Measurements from ENCODE around the gene P2RX1.
"Not testable (repeated sequence)": the region's sequence is repeated elsewhere in the genome, so short reads cannot be mapped to it uniquely, and the experiment has no call there.

P2RX1 gene

DNA sequence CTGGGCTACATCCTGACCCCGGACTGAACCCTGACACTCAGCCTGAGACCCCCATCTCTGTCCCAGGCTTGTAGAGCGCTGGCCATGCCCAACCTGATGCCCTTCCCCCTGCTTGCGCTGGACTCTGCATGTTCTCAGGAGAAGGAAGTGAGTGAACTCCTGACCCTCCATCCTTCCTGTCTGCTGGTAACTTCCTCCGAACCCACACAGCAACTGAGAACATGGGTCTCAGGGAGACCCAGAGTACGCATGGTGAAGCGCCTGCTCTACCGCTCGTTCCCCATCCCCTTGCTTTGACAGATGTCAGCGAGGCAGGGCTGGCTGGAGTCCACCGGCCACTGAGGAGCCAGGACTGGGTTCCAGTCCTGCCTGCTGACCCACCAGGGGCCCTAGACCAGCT is 29.5 kb downstream of the P2RX1 start:
- no peak for DNase-seq

DNA sequence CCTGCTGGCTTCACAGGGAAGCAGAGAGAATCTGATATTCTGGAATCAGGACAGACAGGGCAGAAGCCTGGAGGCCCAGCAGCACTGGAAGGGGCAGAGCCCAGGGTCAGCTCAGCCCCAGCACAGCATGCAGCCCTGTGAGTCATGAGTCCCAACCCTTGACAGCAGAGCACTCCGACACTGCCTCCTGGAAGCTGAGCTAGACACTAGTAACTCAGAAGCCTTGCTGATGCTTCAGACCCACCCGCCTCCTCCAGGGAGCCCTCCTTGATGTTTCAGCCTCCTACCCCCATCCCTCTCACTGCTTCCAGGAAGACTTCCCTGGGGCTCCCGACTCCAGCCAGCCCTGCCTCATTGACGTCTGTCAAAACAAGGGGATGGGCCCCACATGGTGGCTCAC is 30.3 kb downstream of the P2RX1 start:
- DNase-seq, result no peak

DNA sequence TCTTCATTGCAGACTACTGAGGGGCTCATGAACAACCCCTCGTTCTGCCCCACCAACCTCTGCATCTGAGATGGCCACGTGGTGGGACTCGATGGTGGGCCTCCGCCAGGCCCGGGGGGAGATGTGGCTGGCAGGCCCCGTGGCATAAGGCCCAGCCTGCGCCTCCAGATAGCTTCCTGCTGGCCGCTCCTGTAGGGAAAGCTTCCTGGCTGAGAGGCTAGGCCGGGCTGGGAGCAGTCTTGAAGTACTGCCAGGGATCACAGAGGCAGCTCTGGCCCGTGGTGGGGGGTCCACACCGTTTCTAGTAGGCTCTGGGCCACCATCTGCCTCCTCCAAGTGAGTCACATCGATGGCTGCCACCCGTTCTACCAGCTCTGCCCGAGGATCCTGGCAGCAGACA is 31.0 kb downstream of the P2RX1 start:
- DNase-seq, result no peak

DNA sequence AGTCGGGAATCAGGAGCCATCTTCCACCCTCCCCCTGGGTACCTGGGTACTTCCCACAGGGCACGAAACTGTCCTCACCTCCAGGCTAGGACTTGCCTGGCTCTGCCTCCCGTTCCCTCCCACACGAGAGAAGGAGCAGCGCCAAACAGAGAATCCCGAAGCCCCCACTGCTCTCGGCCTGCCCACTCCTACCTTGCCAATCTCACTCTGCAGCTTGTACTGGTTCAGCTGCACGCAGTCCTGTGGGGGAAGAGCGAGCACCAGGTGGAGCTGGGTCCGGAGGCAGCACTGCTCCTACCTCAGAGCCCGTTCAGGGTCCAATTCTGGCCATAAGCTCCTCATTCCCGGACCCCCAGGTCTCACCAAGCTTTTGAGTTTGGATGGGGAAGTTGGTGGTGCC is 32.1 kb downstream of the P2RX1 start:
- no peak for DNase-seq

DNA sequence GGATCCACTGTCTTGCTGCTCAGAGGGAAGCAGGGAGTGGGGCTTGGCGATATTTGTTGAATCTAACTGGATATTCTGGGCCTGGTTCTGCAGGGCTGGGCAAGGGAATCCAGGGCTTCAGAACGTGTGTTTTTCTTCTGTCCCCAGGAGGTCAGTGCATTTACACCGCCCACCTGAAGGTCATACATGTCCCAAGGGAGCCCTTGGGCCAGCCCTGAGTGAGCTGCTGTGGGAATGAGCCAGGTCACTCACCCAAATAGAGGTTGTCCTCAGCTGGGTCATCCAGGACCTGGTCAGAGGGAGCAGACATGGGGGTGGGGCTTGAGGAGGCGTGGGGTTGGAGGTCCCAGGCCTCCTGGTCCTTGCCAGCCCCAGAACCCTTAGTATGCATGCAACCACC is 34.0 kb downstream of the P2RX1 start:
- DNase-seq, result no peak

DNA sequence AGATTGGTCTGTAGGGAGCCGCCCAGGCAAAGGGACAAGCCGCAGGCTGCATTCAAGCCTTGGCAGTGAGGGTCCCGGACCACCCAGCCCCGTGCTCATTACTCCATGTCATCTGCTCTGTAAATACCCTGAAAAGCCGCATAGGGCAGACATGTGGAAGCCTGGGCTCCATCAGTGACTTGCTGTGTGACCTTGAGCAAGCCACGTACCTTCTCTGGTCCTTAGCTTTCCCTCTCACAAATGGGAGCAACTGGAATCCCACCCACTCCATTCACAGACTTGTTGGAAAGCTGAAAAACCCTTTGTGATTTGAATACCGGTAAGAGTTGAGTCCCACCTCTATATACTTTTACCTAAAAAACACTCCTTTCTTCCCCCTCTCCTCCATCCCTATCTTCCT is 35.3 kb downstream of the P2RX1 start:
- DNase-seq, result no peak

DNA sequence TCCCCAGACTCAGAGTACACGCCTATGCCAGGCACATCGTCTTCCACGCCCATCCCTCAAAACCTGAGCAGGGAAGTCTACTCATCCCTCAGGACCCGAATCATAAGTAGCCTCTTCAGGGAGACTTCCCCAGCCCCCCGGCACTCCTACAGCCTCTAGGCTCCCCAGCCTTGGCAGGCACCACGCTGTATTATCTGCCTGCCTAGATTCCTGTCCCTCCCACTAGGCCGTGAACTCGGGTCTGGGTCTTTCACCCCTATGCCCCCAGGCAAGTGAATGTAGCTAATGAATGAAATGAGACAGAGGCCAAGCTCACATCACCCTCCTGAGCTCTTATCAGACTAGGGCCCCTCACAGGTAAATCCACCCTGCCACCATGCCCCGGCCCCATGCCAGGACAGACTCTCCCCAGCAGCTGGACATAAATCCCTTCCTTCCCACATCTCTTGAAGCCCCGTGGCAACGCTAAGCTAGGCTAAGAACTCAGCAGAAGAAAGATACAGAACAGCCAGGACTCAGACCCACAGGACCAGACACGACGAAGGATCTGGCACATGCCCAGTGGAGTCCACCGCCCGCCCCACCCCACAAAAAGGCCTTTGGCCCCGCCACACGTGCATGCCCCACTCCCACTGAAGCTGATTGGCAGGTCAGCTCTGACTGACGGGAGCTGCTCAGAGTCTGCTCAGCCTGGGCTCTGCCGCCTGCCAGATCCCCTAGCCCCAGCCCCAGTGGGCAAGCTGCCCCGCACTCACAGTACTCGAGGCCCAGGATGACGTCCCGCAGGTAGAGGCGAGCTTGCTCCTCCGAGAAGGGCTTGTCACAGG is 36.5 kb downstream of the P2RX1 start:
- no peak for DNase-seq

DNA sequence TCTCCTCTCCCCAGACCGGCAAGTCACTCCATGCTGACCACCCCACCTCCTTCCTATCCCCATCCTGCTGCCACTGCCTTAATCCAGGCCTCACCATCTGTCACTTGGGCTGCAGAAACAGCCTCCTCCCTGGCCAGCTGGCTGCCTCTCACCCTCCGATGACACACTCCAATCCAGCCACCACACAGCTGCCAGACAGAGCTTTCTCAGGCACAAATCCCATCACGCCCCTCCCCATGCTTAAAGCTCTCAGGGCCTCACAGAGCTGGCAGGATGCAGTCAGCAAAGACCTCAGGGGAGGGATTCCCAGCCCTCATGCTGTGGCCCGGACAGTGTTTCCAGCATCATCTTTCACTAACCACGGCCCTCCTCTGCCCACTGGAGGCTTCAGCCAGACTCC is 37.1 kb downstream of the P2RX1 start:
- DNase-seq, result peak; percentile 86

DNA sequence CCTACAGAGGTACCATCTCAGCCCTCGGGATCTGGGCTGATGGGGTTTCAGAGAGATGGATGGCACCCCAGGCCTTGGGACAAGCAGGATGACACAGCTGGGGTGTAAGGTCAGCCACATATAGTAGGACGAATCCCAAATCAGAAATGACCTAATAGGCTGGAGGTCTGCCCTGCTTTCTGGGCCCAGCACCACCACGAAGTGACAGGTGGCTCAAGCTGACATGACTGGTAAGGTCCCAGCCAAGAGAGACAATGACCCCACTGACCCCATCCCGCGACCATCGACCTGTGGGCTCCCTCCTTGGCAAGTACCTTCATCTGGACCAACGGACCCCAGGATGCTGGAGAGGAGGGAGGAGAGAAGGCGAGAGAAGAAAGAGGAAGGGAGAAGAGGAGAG is 39.0 kb downstream of the P2RX1 start:
- no peak for DNase-seq

DNA sequence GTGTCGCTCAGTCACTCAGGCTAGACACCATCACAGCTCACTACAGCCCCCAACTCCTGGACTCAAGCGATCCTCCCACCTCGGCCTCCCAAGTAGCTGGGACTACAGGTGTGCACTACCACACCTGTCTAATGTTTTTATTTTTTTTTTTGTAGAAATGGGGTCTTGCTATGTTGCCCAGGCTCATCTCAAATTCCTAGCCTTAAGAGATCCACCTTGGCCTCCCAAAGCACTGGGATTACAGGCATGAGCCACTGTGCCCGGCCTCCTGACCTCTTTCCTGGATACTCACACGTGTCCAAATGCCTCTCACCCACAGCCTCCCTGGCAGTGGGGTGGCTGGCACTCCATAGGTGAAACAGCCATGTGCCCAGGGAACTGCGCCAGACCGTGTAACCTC is 40.9 kb downstream of the P2RX1 start:
- no peak for DNase-seq

DNA sequence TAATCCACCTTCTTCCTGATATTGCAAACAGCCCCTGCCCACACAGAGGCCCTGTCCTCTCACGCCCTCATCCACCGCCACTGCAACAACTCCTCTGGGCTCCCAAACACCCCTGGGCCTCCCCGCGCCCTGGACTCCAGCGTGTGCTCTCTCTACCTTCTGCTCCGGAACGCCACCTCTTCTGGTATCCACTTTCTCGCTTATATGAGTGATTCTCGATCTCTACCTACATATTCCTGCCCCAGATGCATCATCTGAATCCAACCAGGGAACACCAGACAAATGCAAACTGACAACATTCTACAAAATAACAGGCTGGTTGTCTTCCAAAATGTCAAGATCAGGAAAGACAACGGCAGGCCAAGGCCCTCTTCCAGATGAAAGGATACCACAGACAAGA is 42.4 kb downstream of the P2RX1 start:
- no peak for DNase-seq

DNA sequence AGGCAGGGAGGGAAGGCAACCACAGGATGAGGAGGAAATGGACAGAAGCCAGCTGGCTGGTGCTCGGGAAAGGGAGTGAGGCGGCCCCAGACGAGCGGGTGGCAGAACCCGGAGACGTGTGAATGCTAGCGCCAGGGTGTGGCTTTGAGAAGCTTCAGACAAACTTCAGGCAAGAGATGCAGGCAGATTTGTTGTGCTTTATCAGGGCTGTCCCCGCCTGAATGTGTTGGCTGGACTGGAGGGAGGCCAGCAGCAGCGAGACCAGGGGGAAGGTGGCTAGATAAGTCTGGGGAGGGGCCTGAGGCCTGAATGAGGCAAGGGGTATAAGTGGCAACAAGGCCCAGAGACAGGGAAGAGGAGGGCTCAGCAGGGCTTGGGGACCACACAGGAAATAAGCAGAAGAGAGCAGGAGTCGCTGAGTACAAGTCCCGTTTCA is 45.4 kb downstream of the P2RX1 start:
- peak; percentile 39 for DNase-seq

DNA sequence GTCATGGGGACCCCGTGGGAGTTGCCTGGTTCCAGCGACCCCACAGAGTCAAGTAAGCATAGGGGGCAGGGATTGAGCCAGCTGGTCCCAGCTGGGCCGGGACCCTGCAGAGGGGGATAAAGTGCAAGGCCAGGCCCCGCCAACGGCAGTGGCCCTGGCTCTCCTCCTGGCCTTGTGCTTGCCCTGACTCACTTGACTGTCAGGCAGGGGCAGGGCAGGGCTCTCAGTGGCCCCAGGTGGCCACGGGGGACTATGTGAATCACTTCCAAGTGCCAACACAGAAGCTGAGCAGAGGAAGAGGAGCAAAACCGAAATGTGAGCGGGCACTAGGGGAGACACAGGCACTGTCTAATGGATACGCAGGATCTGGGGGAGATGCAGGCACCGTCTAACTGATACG is 48.7 kb downstream of the P2RX1 start:
- peak; percentile 20 for DNase-seq

DNA sequence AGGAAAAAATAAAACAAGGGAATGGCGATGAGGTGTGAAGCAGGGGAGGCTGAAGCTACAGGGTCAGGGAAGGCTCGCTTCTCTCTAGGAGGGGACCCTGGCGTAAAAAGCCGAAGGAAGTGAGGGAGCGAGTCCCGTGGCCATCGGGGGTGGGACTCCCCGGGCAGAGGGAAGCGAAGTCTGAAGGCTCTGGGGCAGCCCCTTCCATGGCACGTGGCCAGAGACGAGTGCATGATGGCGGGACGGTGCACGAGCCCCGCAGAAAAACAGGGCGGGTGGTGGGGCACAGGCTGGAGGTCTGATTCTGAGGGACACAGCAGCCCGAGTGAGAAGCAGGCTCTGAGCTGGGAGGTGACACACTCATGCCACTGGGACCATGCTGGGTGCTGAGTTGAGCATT is 49.2 kb downstream of the P2RX1 start:
- DNase-seq, result peak; percentile 31

DNA sequence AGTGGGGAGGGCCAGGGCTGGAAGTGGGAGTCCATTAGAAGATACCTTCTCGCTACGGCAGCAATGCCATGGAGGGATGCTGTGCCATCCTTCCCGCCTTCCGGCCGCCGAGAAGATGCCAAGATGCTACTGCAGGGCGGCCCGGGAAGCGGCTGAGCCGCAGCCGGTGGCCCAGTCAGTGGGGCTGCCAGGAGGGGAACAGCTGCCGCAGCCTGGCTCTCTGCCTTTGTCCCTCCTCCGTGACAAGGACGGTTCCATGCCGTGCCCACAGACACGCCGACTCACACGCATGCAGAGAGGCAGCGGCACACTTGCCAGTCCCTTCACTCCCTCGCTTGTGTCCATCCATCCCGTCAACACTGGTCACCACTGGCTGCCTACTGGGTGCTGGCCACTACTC is 50.0 kb downstream of the P2RX1 start:
- DNase-seq, result no peak

DNA sequence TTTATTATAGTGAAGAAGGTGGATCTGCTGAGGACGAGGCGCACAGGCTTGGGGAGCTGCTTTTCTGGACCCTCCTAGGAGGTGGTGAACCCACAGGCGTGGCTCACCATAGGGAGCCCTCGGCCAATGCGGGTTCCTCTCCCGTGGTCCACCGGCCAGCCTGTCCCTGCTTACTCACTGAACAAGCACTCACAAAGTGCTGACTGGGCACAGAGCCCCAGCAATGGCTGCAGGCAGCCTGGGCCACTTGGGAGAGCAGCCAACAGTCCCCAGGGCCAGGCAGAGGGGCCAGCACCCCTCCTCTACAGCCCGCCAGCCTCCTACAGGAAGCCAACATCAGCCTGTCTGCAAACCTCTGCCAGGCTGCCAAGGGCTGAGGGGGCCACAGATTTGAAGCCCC is 51.1 kb downstream of the P2RX1 start:
- DNase-seq, result no peak

DNA sequence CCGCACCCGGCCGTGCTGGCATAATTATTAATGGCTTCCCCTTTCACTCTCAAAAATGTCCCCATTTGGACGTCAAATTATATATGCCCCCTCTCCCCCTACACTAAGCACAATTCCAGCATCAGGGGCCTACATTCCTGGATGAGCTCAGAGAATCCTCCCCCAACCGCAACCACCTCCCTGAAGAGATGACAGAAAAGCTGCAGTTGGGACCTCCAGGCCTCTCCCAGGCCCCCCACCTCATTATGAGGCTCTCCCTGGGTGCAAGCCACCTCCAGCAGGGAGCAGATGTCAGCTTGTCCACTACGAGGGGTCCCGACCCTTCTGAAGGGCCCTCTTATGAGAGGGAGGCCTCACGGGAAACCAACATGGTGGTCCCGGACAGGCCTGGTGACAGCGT is 51.7 kb downstream of the P2RX1 start:
- DNase-seq, result no peak

DNA sequence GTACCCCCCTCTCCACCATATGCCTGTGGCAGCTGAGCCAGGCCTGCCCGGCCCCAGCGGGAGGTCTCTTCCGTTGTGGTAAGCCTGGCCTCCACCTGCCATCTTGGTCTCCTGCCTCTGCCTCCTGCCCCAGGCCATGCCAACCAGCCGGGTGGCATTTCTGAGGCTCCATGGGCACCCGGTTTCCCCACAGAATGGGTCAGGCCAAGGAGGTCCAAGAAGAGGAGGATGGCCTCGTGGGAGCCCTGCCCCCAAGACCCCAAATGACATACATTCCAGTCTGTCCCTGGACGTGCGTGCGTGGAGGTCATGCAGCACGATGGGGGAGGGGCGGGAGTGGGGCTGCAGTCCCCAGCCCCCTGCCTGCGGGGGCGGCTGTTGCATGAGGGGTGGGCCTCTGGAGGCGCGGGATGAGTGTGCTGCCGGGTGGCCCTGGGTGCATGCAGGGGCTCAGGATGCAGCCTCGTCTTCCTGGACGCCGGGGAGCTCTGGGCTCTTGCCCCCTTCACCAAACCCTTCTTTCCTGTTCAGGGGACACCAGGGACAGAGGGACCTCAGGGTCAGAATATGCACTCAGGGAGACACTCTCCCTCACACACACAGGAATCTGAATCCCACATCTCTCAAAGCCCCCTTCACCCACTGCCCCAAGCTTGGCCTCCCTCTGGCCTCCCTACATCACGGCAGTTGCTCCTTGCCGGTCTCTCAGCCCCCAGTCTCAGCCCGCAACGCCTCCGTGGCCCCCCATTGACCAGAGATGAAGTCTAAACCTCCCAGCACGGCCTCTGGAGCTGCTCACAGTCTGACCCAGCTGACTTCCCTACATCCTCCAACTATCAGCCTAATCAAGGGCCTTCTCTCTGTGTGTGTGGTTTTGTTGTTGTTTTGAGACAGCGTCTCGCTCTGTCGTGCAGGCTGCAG is 54.2 kb downstream of the P2RX1 start:
- DNase-seq, result no peak

DNA sequence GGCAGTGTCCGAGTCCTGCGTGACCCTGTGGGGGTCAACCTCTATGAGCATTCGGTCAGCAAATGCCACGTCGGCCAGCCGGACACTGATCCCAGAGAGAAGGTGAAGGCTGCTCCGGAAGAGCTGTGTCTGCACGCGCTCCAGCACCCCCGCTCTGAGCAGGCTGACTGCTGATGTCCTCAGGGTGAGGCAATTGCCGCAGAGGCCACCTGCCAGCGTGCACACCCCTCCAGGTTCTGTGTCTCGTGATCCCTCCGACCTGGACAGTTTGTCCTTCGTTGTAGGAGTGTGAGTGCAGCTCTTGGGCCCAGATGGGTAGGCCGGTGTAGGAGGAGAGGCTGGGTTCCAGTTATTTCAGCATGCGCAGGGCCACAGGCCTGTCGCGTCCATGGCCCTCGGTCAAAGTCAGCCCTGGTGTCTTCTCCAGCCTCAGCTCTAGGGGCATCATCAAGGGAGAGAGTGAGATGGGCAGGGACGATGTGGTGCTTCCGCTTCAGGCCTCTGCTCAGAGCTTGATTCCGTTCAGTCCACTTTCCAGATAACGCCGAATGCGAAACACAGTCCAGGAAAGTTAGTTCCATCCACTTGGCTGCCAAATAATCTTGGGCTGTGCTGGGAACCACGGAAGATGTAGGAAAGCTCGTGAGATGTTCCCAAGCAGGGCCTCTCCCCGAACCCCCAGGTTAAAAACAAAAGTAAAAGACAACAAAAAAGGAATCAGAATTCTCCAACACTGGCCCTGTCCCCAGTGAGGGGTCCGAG is 55.1 kb downstream of the P2RX1 start:
- DNase-seq, result no peak

DNA sequence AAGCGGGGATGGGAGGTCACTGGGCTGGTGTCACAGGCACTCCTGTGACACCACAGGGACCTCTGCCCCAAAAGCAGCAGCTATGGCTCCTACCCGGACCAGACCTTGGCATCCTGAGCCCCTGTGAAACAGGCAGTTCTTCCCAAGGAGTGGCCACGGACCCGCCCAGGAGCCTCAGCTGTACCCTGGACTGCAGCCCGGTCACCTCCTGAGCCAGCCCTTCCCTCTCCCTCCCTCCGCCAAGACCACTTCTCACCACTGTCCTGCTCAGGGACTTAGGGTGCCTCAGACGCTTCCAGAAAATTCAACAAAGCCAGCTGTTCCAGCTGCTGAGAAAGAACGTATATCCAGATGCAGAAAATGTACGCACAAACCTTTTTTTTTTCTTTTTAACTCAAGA is 56.3 kb downstream of the P2RX1 start:
- peak; percentile 83 for DNase-seq

DNA sequence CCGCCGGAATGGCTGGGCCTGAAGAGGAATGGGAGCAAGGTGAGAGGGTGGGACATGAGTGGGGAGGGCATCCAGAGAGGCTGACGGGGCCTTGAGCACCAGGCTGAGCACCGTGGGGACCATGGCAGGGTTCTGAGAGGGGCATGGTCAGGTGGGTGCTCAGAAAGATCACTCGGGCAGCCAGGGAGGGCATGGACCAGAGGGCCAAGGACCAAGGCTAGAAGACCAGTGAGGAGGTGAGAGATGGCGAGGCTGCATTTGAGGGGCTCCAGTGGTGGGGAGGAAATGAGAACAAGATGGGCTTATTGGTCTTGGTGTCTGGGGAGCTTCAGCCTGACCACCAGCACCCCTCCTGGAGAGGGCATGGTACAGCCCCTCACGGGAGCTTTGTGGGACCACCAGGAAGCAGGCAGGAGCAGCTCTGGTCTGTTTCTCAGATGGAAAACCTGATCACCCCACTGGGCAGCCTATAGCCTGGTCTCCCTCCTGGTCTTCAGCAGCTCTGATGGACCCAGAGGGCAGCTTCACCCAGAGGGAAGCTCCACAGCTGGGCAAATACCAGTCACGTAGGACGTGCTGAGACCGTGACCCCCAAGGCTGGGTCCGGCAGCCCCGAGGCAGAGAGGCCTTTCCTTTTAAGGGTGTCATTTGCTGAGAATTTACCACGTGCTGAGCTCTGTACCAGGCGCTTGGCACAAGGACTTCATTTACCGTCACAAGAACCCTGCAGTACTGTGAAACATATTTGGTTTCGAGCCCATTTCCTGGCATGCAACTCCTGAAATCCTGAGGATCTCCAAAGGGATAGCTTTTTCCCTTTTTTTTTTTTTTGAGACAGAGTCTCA is 58.8 kb downstream of the P2RX1 start:
- DNase-seq, result no peak

DNA sequence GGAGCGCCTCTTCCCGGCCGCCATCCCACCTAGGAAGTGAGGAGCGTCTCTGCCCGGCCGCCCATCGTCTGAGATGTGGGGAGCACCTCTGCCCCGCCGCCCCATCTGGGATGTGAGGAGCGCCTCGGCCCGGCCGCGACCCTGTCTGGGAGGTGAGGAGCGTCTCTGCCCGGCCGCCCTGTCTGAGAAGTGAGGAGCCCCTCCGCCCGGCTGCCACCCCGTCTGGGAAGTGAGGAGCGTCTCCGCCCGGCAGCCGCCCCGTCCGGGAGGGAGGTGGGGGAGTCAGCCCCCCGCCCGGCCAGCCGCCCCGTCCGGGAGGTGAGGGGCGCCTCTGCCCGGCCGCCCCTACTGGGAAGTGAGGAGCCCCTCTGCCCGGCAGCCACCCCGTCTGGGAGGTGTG is 62.1 kb downstream of the P2RX1 start:
- not testable (repeated sequence) for DNase-seq

Data from left hindlimb (tissue), 1 donor.